IMR-90 (cell line): Measurements from ENCODE around the gene STMN1. TPM values are rescaled to one million over a fixed set of nuclear protein-coding genes. Genes with fewer than 3 reads are reported as not detected.

Experiments used
- ATAC-seq: fragments of 200-7000 bp; cut with Tn5 transposase; 2 replicates; pipeline ENCODE4 v1.9.1; 2020; ENCODE audit warnings: low read depth, mild to moderate bottlenecking, moderate library complexity
- BruUV-seq: library from RNA; stranded (reverse); fragments of 400-500 nt; replicated peaks from 2 replicates; lab custom pipeline; 2021; lab: Mats Ljungman, UMichigan
- CTCF ChIA-PET: fragments of 300-600 bp; formaldehyde crosslinking; extraction: SDS; loops from one replicate; lab custom pipeline; 2021; ENCODE audit warnings: antibody characterized with exemption; lab: Yijun Ruan, JAX
- POLR2A ChIA-PET: fragments of 300-600 bp; sonication (Branson Sonifier 250); formaldehyde crosslinking; loops from one replicate; lab custom pipeline; 2022; ENCODE audit warnings: antibody characterized with exemption; ENCODE audit not compliant: unreplicated experiment; lab: Charles Lee
- DNase-seq: peaks from one replicate; pipeline ENCODE4 v3.0.0; 2013
- H2AFZ ChIP-seq: replicated peaks from 2 replicates; pipeline ENCODE3; 2013; ENCODE audit warnings: low read length, mild to moderate bottlenecking; ENCODE audit not compliant: poor library complexity
- H2AK5ac ChIP-seq: 2 replicates; pipeline ENCODE4 v1.6.1; 2013; ENCODE audit warnings: low read depth, low read length, inconsistent platforms
- H2AK9ac ChIP-seq: replicated peaks from 2 replicates; pipeline ENCODE3; 2013; ENCODE audit warnings: mild to moderate bottlenecking, low read depth, low read length, moderate library complexity; ENCODE audit not compliant: poor library complexity
- H2BK120ac ChIP-seq: 2 replicates; pipeline ENCODE4 v1.6.1; 2013; ENCODE audit warnings: low read depth, low read length, inconsistent platforms
- H2BK15ac ChIP-seq: 3 replicates; pipeline ENCODE4 v1.6.1; 2013; ENCODE audit warnings: low read depth, low read length, inconsistent platforms
- H2BK20ac ChIP-seq: 2 replicates; pipeline ENCODE4 v1.6.1; 2013; ENCODE audit warnings: low read depth, mild to moderate bottlenecking, inconsistent platforms, low read length, moderate library complexity
- H2BK5ac ChIP-seq: 2 replicates; pipeline ENCODE4 v1.6.1; 2013; ENCODE audit warnings: mild to moderate bottlenecking, low read depth, low read length, inconsistent platforms; ENCODE audit not compliant: poor library complexity, severe bottlenecking
- H3K14ac ChIP-seq: replicated peaks from 2 replicates; pipeline ENCODE4 v1.6.1; 2013; ENCODE audit warnings: low read depth, low read length, inconsistent platforms
- H3K18ac ChIP-seq: 2 replicates; pipeline ENCODE4 v1.6.1; 2013; ENCODE audit warnings: low read depth, low read length, control low read depth
- H3K23ac ChIP-seq: 2 replicates; pipeline ENCODE4 v1.6.1; 2013; ENCODE audit warnings: low read depth, low read length, inconsistent platforms
- H3K27ac ChIP-seq: 2 replicates; pipeline ENCODE4 v1.5.1; 2013; ENCODE audit warnings: mild to moderate bottlenecking, control low read depth, low read length; ENCODE audit not compliant: insufficient read depth
- H3K27me3 ChIP-seq: 2 replicates; pipeline ENCODE4 v1.6.1; 2013; ENCODE audit warnings: low read length; ENCODE audit not compliant: control insufficient read depth, insufficient read depth
- H3K36me3 ChIP-seq: 2 replicates; pipeline ENCODE4 v1.6.1; 2013; ENCODE audit warnings: low read length, mixed read lengths; ENCODE audit not compliant: control insufficient read depth, insufficient read depth
- H3K4ac ChIP-seq: 2 replicates; pipeline ENCODE4 v1.6.1; 2013; ENCODE audit warnings: low read depth, low read length, inconsistent platforms
- H3K4me1 ChIP-seq: 2 replicates; pipeline ENCODE4 v1.6.1; 2013; ENCODE audit warnings: low read length, mixed read lengths; ENCODE audit not compliant: control insufficient read depth, insufficient read depth
- H3K4me2 ChIP-seq: 2 replicates; pipeline ENCODE4 v1.6.1; 2013; ENCODE audit warnings: low read depth, mild to moderate bottlenecking, control low read depth, low read length, moderate library complexity
- H3K4me3 ChIP-seq: 2 replicates; pipeline ENCODE4 v1.5.1; 2013; ENCODE audit warnings: low read depth, mild to moderate bottlenecking, control low read depth, low read length, moderate library complexity; ENCODE audit not compliant: insufficient read depth
- H3K56ac ChIP-seq: 2 replicates; pipeline ENCODE4 v1.6.1; 2013; ENCODE audit warnings: low read length, inconsistent platforms; ENCODE audit not compliant: insufficient read depth; ENCODE audit errors: extremely low read depth
- H3K79me1 ChIP-seq, 2 experiments: 2 replicates each; pipeline ENCODE4 v1.6.1; 2013; ENCODE audit warnings: low read length in 2 of 2, inconsistent platforms in 1 of 2, low read depth in 1 of 2
- H3K9ac ChIP-seq: 2 replicates; pipeline ENCODE4 v1.6.1; 2013; ENCODE audit warnings: low read depth, low read length, control low read depth
- H3K9me1 ChIP-seq: 2 replicates; pipeline ENCODE4 v1.6.1; 2013; ENCODE audit warnings: low read length, inconsistent platforms; ENCODE audit not compliant: insufficient read depth
- H3K9me3 ChIP-seq: 2 replicates; pipeline ENCODE4 v1.6.1; 2013; ENCODE audit warnings: low read length; ENCODE audit not compliant: control insufficient read depth, insufficient read depth
- H4K20me1 ChIP-seq: 2 replicates; pipeline ENCODE4 v1.6.1; 2013; ENCODE audit warnings: low read length, inconsistent platforms; ENCODE audit not compliant: insufficient read depth
- H4K5ac ChIP-seq: 2 replicates; pipeline ENCODE4 v1.6.1; 2013; ENCODE audit warnings: mild to moderate bottlenecking, low read depth, low read length, control low read depth
- H4K8ac ChIP-seq, 2 experiments: 2 replicates each; pipeline ENCODE4 v1.6.1; 2013; ENCODE audit warnings: low read depth in 2 of 2, low read length in 2 of 2, control low read depth in 1 of 2, inconsistent platforms in 1 of 2
- H4K91ac ChIP-seq: 2 replicates; pipeline ENCODE4 v1.6.1; 2013; ENCODE audit warnings: low read depth, low read length, inconsistent platforms; ENCODE audit not compliant: insufficient read depth
- BHLHE40 ChIP-seq: fragments of 150-350 bp; IDR thresholded peaks from 2 replicates; pipeline ENCODE4 v1.6.1; 2016; ENCODE audit warnings: mild to moderate bottlenecking, low read depth, low read length
- CEBPB ChIP-seq: IDR thresholded peaks from 2 replicates; pipeline ENCODE4 v1.6.1; 2012; ENCODE audit warnings: low read depth, low read length, improper control_type of control experiment
- CHD1 ChIP-seq: IDR thresholded peaks from 2 replicates; pipeline ENCODE4 v1.6.1; 2012; ENCODE audit warnings: low read depth, low read length, improper control_type of control experiment
- CTCF ChIP-seq: conservative IDR thresholded peaks from 2 replicates; pipeline ENCODE4 v1.5.1; 2012; ENCODE audit warnings: mild to moderate bottlenecking, low read depth, low read length, improper control_type of control experiment
- FOS ChIP-seq: fragments of 150-350 bp; IDR thresholded peaks from 2 replicates; pipeline ENCODE4 v1.6.1; 2016; ENCODE audit warnings: low read depth, low read length
- MAFK ChIP-seq: IDR thresholded peaks from 2 replicates; pipeline ENCODE4 v1.6.1; 2012; ENCODE audit warnings: low read depth, low read length, improper control_type of control experiment
- MAZ ChIP-seq: IDR thresholded peaks from 2 replicates; pipeline ENCODE4 v1.6.1; 2012; ENCODE audit warnings: low read depth, mild to moderate bottlenecking, low read length, improper control_type of control experiment, moderate library complexity, borderline replicate concordance
- MXI1 ChIP-seq: IDR thresholded peaks from 2 replicates; pipeline ENCODE4 v1.6.1; 2012; ENCODE audit warnings: low read depth, mild to moderate bottlenecking, low read length, moderate library complexity, borderline replicate concordance
- POLR2A ChIP-seq: IDR thresholded peaks from 2 replicates; pipeline ENCODE4 v1.6.1; 2012; ENCODE audit warnings: mild to moderate bottlenecking, low read depth, low read length
- RAD21 ChIP-seq: IDR thresholded peaks from 2 replicates; pipeline ENCODE4 v1.6.1; 2012; ENCODE audit warnings: low read length, improper control_type of control experiment
- RCOR1 ChIP-seq: IDR thresholded peaks from 2 replicates; pipeline ENCODE4 v1.6.1; 2012; ENCODE audit warnings: mild to moderate bottlenecking, low read length, improper control_type of control experiment; ENCODE audit not compliant: insufficient replicate concordance
- RFX5 ChIP-seq: IDR thresholded peaks from 2 replicates; pipeline ENCODE4 v1.8.0; 2012; ENCODE audit warnings: low read depth, mild to moderate bottlenecking, low read length, moderate library complexity
- SMC3 ChIP-seq: fragments of 150-350 bp; IDR thresholded peaks from 2 replicates; pipeline ENCODE4 v1.6.1; 2016; ENCODE audit warnings: low read depth, mild to moderate bottlenecking, antibody characterized with exemption, low read length, moderate library complexity
- USF2 ChIP-seq: fragments of 150-350 bp; IDR thresholded peaks from 2 replicates; pipeline ENCODE4 v1.6.1; 2017; ENCODE audit warnings: mild to moderate bottlenecking, antibody characterized with exemption, low read length, low read depth
- WGBS, 2 experiments: methylation state at CpG; one replicate each; pipeline versions ENCODE4 v1.1.5 to v1.1.7; 2013; ENCODE audit warnings: missing lambda C conversion rate in 2 of 2; ENCODE audit not compliant: insufficient read length in 1 of 2; ENCODE audit errors: extremely low coverage in 2 of 2; 5-methylcytosine and 5-hydroxymethylcytosine counted together
- dilution Hi-C: fragments of 300-500 bp; cut with HindIII; formaldehyde crosslinking; loops from one replicate; pipeline ENCODE4 v1.14.3; 2018; ENCODE audit warnings: low sequenced_read_pairs; ENCODE audit not compliant: unreplicated experiment
- in situ Hi-C: fragments of 300-500 bp; cut with MboI; formaldehyde crosslinking; loops from 3 replicates; pipeline ENCODE4 v1.14.3; 2019; ENCODE audit warnings: low sequenced_read_pairs, inconsistent platforms, mixed read lengths
- intact Hi-C: fragments of 100-400 bp; cut with micrococcal nuclease; formaldehyde crosslinking; loops from 2 replicates; pipeline ENCODE4 v1.10.0; 2022
- polyA plus RNA-seq, 3 experiments: library from polyadenylated mRNA; depleted of rRNA; stranded (reverse); fragments of >200 nt; gene quantifications; 2 replicates each; pipeline ENCODE4 v1.2.3, GENCODE V29; 2012; ENCODE audit warnings: low replicate concordance in 1 of 3
- total RNA-seq: library from RNA; depleted of rRNA; stranded (reverse); fragments of >200 nt; gene quantifications from 2 replicates; pipeline ENCODE4 v1.2.3, GENCODE V29; 2012

Gene STMN1
- total and polyA plus RNA-seq, 2 of the 4 experiments (the other 2 are of a cell fraction) = 93.0 to 273 TPM

DNA sequence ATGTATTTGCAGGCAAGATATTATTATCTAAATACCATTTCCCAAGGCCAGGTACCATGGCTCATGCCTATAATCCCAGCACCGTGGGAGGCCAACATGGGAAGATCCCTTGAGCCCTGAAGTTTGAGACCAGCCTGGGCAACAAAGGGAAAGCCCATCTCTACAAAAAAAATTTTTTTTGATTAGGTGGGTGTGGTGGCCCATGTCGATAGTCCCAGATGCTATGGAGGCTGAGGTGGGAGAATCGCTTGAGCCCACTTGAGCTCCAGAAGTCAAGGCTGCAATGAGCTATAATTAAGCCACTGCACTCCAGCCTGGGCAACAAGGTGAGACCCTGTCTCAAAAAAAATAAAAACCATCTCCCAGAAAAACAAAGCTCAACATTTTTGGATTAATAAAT is 2.2 kb downstream of the STMN1 start (continued):
- TF ChIP-seq FOS (no peak), POLR2A (no peak), CEBPB (no peak), RAD21 (no peak), BHLHE40 (no peak), CHD1 (no peak)

DNA sequence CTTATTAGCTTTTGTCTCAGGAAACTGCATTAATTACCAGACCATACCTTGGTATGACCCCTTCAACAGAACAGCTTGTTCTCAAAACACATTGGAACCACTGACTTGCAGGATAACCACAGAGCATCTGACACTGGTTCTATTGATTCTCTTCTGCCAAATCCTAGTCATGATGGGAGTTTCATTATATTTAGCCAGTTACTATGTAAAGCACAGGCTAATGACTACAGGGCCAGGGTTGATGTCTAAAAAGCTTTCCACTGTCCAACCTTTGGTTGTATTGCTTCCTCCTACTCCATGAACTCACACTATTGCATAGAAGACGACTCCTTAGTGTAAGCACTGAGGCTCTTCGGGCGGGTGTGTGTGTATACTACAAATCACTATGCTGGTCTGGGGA is 3.8 kb downstream of the STMN1 start:
- CTCF ChIA-PET = interaction anchor here (0.6 to 1.4 kb wide), 2 partner anchors 95 to 1395 kb away, joined by 5 to 7 read pairs; partner anchors contain the start of gene PAFAH2
- H2BK20ac ChIP-seq = no peak overlapping the region; the same call in 1 of the 2 replicates
- peaks cover 30 to 48% of the 10 kb centered on the region in 2 experiments for H3K79me1 ChIP-seq
- no peak overlapping the region for H3K18ac ChIP-seq
- H2BK120ac ChIP-seq = no peak overlapping the region
- H4K91ac ChIP-seq = no peak overlapping the region
- no peak overlapping the region for H3K4me2 ChIP-seq
- dilution Hi-C loops = no loop called here
- no peaks in the 10 kb centered on the region for H3K27me3 ChIP-seq
- no peak overlapping the region for H2BK15ac ChIP-seq
- H3K9me1 ChIP-seq = peaks cover 13% of the 10 kb centered on the region
- H2AK5ac ChIP-seq = no peak overlapping the region
- no CpG with 5 or more reads among the region's 3 CpGs for WGBS, 2 experiments
- no TSS peak for BruUV-seq
- H3K23ac ChIP-seq = peak overlapping the region; percentile 39; the same call in 1 of the 2 replicates
- H2AK9ac ChIP-seq = no peak overlapping the region
- intact Hi-C loops = no loop called here
- H3K36me3 ChIP-seq = peaks cover 36% of the 10 kb centered on the region
- no peak overlapping the region for H3K9ac ChIP-seq
- no peak overlapping the region for H4K8ac ChIP-seq
- peaks cover 5% of the 10 kb centered on the region for H3K4me1 ChIP-seq
- no peak overlapping the region for H3K4me3 ChIP-seq
- POLR2A ChIA-PET = no interaction called here
- no peaks in the 10 kb centered on the region for H3K9me3 ChIP-seq
- no peak overlapping the region for H2AFZ ChIP-seq
- peaks cover 10% of the 10 kb centered on the region; the same call in 1 of the 2 replicates for H4K20me1 ChIP-seq
- DNase-seq (no peak), ATAC-seq (no peak)
- in situ Hi-C loops = no loop called here
- no peak overlapping the region for H3K14ac ChIP-seq
- peak overlapping the region; percentile 5 for H2BK5ac ChIP-seq
- H3K4ac ChIP-seq = peak overlapping the region; percentile 33; the same call in 1 of the 2 replicates
- no peak overlapping the region for H3K56ac ChIP-seq
- H3K27ac ChIP-seq = no peak overlapping the region
- no peak overlapping the region for H4K5ac ChIP-seq
- TF ChIP-seq MXI1 (no peak), RFX5 (no peak), CTCF (no peak), FOS (no peak), CEBPB (no peak), MAFK (no peak), RCOR1 (no peak), RAD21 (no peak), USF2 (no peak), MAZ (no peak), POLR2A (no peak), SMC3 (no peak), BHLHE40 (no peak)
